Natural killer cell (primary cell): ENCODE measurements around the gene INTS13. TPM values are rescaled to one million over a fixed set of nuclear protein-coding genes. Genes with fewer than 3 reads are reported as not detected.

Experiments
- ATAC-seq, 3 donors: fragments of 150-1000 bp in 2 of 3; fragments of 200-7000 bp in 1 of 3; cut with Tn5 transposase; 1 replicate in 1 of 3; 2 replicates in 2 of 3; pipeline ENCODE4 v1.10.0; 2021; ENCODE audit warnings: mild to moderate bottlenecking in 2 of 3, moderate library complexity in 2 of 3
- DNase-seq, 2 donors: peaks; one replicate each; pipeline versions ENCODE4 v3.0.0 to v3.0.0-alpha.2; 2013 to 2021; ENCODE audit warnings: mixed read lengths in 1 of 2
- H3K27ac ChIP-seq: one replicate; pipeline ENCODE4 v1.5.1; 2013; ENCODE audit warnings: mild to moderate bottlenecking, low read length
- H3K27me3 ChIP-seq: one replicate; pipeline ENCODE4 v1.6.1; 2013; ENCODE audit warnings: low read length; ENCODE audit not compliant: control insufficient read depth, insufficient read depth
- H3K36me3 ChIP-seq: one replicate; pipeline ENCODE4 v1.6.1; 2013; ENCODE audit warnings: low read length; ENCODE audit not compliant: control insufficient read depth, insufficient read depth
- H3K4me1 ChIP-seq: one replicate; pipeline ENCODE4 v1.6.1; 2013; ENCODE audit warnings: low read length; ENCODE audit not compliant: control insufficient read depth, insufficient read depth
- H3K4me3 ChIP-seq: one replicate; pipeline ENCODE4 v1.5.1; 2013; ENCODE audit warnings: low read length
- H3K9me3 ChIP-seq: one replicate; pipeline ENCODE4 v1.6.1; 2013; ENCODE audit warnings: low read length; ENCODE audit not compliant: control insufficient read depth, insufficient read depth
- H3K27ac Mint-ChIP-seq, 2 donors: one replicate each; pipeline ENCODE4 v1.8.0; 2022; ENCODE audit warnings: mild to moderate bottlenecking in 2 of 2, mixed read lengths in 2 of 2, moderate library complexity in 1 of 2
- H3K27me3 Mint-ChIP-seq, 2 donors: one replicate each; pipeline ENCODE4 v1.8.0; 2022; ENCODE audit warnings: low read depth in 2 of 2, mixed read lengths in 2 of 2
- H3K36me3 Mint-ChIP-seq: one replicate; pipeline ENCODE4 v1.8.0; 2022; ENCODE audit warnings: mixed read lengths
- H3K4me1 Mint-ChIP-seq, 2 donors: one replicate each; pipeline ENCODE4 v1.8.0; 2022; ENCODE audit warnings: mixed read lengths in 2 of 2
- H3K4me3 Mint-ChIP-seq: one replicate; pipeline ENCODE4 v1.8.0; 2022; ENCODE audit warnings: mild to moderate bottlenecking, moderate library complexity, mixed read lengths
- H3K9me3 Mint-ChIP-seq, 2 donors: one replicate each; pipeline ENCODE4 v1.8.0; 2022; ENCODE audit warnings: mixed read lengths in 2 of 2
- WGBS: methylation state at CpG from one replicate; pipeline ENCODE4 v1.1.7; 2013; ENCODE audit warnings: missing lambda C conversion rate; ENCODE audit not compliant: insufficient coverage; 5-methylcytosine and 5-hydroxymethylcytosine counted together
- intact Hi-C: fragments of 100-400 bp; cut with micrococcal nuclease; formaldehyde crosslinking; loops from one replicate; pipeline ENCODE4 v1.14.2; 2022
- total RNA-seq, 4 donors: library from RNA; stranded (reverse); fragments of 120-200 nt in 1 of 4; gene quantifications; one replicate each; pipeline versions ENCODE4 v1.2.3 to v1.2.4, GENCODE V29; 2013 to 2022
- TF ChIP-seq, protein P1 (sequence below): fragments of 200-600 bp; IDR thresholded peaks from one replicate; pipeline ENCODE4 v1.8.0; 2022; ENCODE audit warnings: antibody characterized with exemption

The INTS13 gene
- total RNA-seq, 3 donors from 2014 or later (not counting 1 experiment from before 2014, with no cell fraction given), result 17.5 to 20.8 (median 19.8) TPM

DNA sequence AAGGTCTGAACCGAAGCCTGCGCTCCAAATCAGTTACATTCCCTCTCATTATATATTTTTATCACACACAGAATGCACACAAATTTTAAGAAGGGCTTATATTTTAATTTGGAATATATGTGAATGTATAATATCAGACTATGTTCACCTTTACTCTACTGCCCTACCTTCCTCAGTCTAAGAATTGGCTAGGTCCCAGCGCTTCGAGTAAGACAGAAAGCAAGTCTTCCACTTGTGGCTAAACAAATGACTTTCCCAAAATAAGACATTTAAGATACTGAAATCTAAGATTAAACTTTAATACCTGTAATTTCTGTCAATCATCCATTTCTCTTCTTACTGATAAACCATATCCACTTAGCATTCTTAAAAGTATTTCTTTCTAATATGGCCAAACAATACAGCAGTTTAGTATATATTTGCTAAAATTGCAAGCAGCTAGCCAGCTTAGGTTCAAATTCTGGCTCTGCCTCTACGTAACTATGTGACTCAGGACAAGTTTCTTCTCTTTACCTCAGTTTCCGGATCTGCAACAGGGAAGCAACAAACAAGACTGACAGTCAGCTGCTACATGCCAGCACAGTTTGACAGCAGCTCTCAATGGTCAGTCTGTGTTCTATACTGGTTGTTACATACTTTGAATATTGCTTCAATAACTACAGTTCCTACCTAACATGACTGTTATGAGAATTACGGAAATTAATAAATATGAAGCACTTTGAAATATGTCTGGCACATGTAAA lies 2.0 kb downstream of the INTS13 start:
- Mint-ChIP-seq H3K36me3 (no peaks in the 10 kb centered on the region), H3K4me3 (peak overlapping the region; percentile 96), H3K27me3 (no peaks in the 10 kb centered on the region), H3K4me1 (peaks cover 71 to 75% of the 10 kb centered on the region in 2 donors), H3K27ac (peak overlapping the region; percentile 93 to 94), H3K9me3 (no peaks in the 10 kb centered on the region)
- H3K4me3 ChIP-seq, result no peak overlapping the region
- no peaks in the 10 kb centered on the region for H3K27me3 ChIP-seq
- H3K36me3 ChIP-seq, result no peaks in the 10 kb centered on the region
- peaks cover 7% of the 10 kb centered on the region for H3K4me1 ChIP-seq
- no peak for ATAC-seq
- peak overlapping the region; percentile 95 for H3K27ac ChIP-seq
- 29% methylated on average over 4 of the region's 7 CpGs for WGBS
- no peaks in the 10 kb centered on the region for H3K9me3 ChIP-seq
- intact Hi-C loops, result no loop called here
- peak in 1 of 2 donors; percentile 47 for DNase-seq
- TF ChIP-seq, protein P1, sequence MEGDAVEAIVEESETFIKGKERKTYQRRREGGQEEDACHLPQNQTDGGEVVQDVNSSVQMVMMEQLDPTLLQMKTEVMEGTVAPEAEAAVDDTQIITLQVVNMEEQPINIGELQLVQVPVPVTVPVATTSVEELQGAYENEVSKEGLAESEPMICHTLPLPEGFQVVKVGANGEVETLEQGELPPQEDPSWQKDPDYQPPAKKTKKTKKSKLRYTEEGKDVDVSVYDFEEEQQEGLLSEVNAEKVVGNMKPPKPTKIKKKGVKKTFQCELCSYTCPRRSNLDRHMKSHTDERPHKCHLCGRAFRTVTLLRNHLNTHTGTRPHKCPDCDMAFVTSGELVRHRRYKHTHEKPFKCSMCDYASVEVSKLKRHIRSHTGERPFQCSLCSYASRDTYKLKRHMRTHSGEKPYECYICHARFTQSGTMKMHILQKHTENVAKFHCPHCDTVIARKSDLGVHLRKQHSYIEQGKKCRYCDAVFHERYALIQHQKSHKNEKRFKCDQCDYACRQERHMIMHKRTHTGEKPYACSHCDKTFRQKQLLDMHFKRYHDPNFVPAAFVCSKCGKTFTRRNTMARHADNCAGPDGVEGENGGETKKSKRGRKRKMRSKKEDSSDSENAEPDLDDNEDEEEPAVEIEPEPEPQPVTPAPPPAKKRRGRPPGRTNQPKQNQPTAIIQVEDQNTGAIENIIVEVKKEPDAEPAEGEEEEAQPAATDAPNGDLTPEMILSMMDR, result no peak

DNA sequence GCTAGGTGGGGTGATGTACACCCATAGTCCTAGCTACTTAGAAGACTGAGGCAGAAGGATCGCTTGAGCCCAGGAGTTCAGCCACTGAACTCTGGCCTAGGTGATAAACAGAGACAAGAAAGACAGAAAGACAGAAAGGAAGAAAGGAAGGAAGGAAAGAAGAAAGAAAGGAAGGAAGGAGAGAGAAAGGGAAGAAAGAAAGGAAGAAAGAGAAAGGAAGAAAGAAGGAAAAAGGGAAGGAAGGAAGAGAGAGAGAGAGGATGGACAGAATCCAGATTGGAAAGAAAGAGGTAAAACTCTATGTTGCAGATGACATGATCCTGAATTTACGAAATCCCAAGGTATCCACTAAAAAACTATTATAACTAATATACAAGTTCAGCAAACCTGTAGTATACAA lies 8.2 kb downstream of the INTS13 start:
- Histone ChIP-seq H3K27ac (no peak overlapping the region), H3K36me3 (peaks cover 33% of the 10 kb centered on the region), H3K27me3 (no peaks in the 10 kb centered on the region), H3K4me1 (no peaks in the 10 kb centered on the region), H3K9me3 (no peaks in the 10 kb centered on the region), H3K4me3 (no peak overlapping the region)
- H3K27me3 Mint-ChIP-seq, result no peaks in the 10 kb centered on the region
- no peak overlapping the region for H3K4me3 Mint-ChIP-seq
- no peak overlapping the region for H3K27ac Mint-ChIP-seq
- no peaks in the 10 kb centered on the region for H3K9me3 Mint-ChIP-seq
- WGBS, result 91% methylated on average over 1 of the region's 2 CpGs
- no peaks in the 10 kb centered on the region for H3K36me3 Mint-ChIP-seq
- TF ChIP-seq, protein P1, result no peak
- DNase-seq (no peak), ATAC-seq (no peak)
- intact Hi-C loops, result no loop called here
- H3K4me1 Mint-ChIP-seq, result peaks cover 23 to 24% of the 10 kb centered on the region in 2 donors

DNA sequence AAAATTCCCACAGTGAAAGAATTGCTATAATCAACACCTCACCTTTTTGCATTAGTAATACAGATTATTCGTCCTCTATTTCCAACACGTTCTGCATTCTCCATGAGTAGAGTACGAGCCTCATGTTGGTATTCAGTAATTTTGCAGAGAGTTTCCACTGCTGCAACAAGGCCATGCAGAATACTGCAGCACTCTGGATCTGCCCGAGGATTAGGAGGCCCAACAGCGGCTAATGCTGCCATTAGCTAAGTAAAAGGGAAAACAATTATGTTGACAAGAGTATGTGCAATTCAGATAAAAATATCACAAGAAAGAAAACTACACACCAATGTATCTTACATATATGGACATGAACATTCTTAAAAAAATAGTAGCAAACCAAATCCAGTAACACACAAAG lies 9.1 kb downstream of the INTS13 start:
- ATAC-seq, result no peak
- no peaks in the 10 kb centered on the region for H3K27me3 Mint-ChIP-seq
- TF ChIP-seq, protein P1, result no peak
- no peaks in the 10 kb centered on the region for H3K9me3 Mint-ChIP-seq
- Histone ChIP-seq H3K4me3 (no peak overlapping the region), H3K9me3 (no peaks in the 10 kb centered on the region), H3K36me3 (peaks cover 42% of the 10 kb centered on the region), H3K27me3 (no peaks in the 10 kb centered on the region), H3K4me1 (no peaks in the 10 kb centered on the region), H3K27ac (no peak overlapping the region)
- peaks cover 20 to 21% of the 10 kb centered on the region in 2 donors for H3K4me1 Mint-ChIP-seq
- intact Hi-C loops, result no loop called here
- no peak overlapping the region for H3K4me3 Mint-ChIP-seq
- WGBS, result 100% methylated on average over 5 of the region's 5 CpGs
- DNase-seq, result no peak
- H3K27ac Mint-ChIP-seq, result no peak overlapping the region
- no peaks in the 10 kb centered on the region for H3K36me3 Mint-ChIP-seq

DNA sequence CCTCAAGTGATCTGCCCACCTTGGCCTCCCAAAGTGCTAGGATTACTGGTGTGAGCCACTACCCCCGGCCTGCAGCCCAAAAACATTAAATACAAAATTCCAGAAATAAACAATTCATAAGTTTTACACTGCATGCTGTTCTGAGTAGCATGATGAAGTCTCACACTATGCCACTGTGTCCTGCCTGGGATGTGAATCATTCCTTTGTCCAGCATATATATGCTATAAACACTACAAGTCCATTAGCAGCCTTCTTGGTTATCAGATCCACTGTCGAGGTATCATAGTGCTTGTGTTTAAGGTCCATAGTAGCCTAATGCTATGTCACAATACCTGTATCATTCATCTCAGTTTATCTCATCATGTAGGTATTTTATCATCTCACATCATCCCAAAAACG lies 15.9 kb downstream of the INTS13 start:
- Histone ChIP-seq H3K36me3 (peaks cover 54% of the 10 kb centered on the region), H3K27ac (no peak overlapping the region), H3K4me1 (no peaks in the 10 kb centered on the region), H3K9me3 (no peaks in the 10 kb centered on the region), H3K4me3 (no peak overlapping the region), H3K27me3 (no peaks in the 10 kb centered on the region)
- Mint-ChIP-seq H3K36me3 (no peaks in the 10 kb centered on the region), H3K27me3 (no peaks in the 10 kb centered on the region), H3K4me1 (no peaks in the 10 kb centered on the region), H3K9me3 (no peaks in the 10 kb centered on the region), H3K27ac (no peak overlapping the region), H3K4me3 (no peak overlapping the region)
- ATAC-seq, result no peak
- TF ChIP-seq, protein P1, result no peak
- intact Hi-C loops, result no loop called here
- no peak for DNase-seq
- WGBS, result 100% methylated on average over 2 of the region's 3 CpGs
